GM12872 (cell line): ENCODE data around the gene RAD51AP1.
A peak's percentile ranks its signal among the peaks of the same experiment; 100 is the strongest.

ENCODE experiments used
- TF ChIP-seq, protein P1 (sequence below): IDR thresholded peaks from 3 replicates; pipeline ENCODE4 v1.5.1; 2011; ENCODE audit warnings: low read depth, mild to moderate bottlenecking, low read length, moderate library complexity; ENCODE audit not compliant: insufficient read depth

The RAD51AP1 gene

DNA sequence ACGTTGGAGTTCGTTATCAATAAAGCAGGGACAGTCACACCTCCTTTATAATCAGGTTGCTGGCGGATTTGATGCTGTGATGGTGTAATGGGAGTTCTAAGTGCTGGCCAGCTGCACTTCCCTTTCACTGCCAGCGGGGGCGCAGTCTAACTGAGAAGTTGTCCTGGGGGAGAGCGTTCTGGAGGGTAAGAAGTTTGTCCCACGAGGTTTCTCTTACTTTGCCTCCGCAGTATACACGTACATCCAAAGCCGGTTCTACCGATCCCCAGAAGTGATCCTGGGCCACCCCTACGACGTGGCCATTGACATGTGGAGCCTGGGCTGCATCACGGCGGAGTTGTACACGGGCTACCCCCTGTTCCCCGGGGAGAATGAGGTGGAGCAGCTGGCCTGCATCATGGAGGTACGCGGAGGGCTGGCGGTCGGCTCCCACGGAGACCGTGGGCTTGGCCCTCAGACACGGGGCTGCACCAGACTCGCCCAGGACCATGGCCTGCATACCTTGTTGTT lies 66.0 kb downstream of the RAD51AP1 start:
- TF ChIP-seq, protein P1, sequence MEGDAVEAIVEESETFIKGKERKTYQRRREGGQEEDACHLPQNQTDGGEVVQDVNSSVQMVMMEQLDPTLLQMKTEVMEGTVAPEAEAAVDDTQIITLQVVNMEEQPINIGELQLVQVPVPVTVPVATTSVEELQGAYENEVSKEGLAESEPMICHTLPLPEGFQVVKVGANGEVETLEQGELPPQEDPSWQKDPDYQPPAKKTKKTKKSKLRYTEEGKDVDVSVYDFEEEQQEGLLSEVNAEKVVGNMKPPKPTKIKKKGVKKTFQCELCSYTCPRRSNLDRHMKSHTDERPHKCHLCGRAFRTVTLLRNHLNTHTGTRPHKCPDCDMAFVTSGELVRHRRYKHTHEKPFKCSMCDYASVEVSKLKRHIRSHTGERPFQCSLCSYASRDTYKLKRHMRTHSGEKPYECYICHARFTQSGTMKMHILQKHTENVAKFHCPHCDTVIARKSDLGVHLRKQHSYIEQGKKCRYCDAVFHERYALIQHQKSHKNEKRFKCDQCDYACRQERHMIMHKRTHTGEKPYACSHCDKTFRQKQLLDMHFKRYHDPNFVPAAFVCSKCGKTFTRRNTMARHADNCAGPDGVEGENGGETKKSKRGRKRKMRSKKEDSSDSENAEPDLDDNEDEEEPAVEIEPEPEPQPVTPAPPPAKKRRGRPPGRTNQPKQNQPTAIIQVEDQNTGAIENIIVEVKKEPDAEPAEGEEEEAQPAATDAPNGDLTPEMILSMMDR: peak; percentile 99

DNA sequence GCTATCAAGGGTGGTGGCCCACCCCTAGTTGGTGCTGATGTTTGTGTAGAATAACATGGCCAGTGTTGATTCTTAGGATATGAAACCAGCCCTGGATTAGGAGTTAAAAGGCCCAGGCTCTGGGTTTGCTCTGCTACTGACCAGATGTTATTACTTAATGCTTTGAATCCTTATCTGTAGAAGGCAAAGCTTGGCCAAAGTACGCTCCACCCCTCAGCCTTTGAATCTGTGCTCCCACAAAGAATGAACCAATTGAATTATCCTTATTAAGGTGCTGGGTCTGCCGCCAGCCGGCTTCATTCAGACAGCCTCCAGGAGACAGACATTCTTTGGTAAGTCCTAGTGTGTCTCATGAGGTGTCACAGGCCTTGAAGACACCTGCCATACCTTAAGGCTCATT lies 68.4 kb downstream of the RAD51AP1 start:
- TF ChIP-seq, protein P1: no peak

GRCh38 chr12:4609071-4609470 lies 70.4 kb downstream of the RAD51AP1 start:
- TF ChIP-seq, protein P1: no peak
